ENCODE results near the gene COL11A1.

DNA sequence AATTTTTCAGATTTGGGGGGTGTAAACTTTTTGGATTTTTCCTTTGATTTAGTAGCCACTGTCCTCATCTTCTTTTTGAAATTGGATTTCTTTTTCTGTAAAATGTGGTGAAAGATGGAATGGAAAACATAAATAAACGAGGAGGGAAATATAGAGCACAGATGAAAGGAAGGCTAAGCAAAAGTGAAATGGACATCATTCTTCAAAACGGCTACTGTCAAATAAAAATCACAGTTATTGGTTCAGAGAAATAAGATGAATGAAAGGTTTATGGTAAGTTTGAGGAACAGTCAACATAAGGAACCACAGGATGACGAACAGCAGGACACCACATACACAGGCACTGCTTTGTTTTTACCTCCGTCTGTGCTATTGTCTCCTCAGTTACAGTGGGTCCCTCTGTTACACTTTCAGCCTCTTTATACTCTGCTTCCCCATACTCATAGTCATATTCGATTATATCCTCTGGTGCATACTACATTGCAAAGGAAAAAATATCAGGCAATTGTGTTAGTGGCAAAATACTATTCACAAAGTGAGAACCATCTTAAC, 82.4 kb downstream of the COL11A1 start:
- TF ChIP-seq, protein P1, sequence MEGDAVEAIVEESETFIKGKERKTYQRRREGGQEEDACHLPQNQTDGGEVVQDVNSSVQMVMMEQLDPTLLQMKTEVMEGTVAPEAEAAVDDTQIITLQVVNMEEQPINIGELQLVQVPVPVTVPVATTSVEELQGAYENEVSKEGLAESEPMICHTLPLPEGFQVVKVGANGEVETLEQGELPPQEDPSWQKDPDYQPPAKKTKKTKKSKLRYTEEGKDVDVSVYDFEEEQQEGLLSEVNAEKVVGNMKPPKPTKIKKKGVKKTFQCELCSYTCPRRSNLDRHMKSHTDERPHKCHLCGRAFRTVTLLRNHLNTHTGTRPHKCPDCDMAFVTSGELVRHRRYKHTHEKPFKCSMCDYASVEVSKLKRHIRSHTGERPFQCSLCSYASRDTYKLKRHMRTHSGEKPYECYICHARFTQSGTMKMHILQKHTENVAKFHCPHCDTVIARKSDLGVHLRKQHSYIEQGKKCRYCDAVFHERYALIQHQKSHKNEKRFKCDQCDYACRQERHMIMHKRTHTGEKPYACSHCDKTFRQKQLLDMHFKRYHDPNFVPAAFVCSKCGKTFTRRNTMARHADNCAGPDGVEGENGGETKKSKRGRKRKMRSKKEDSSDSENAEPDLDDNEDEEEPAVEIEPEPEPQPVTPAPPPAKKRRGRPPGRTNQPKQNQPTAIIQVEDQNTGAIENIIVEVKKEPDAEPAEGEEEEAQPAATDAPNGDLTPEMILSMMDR (IDR thresholded peaks at IDR 0.05), result no peak
- no peak for TF ChIP-seq POLR2A (IDR thresholded peaks at IDR 0.05)
- TF ChIP-seq EP300 (IDR thresholded peaks at IDR 0.05), result no peak
